Activated CD4-positive, alpha-beta T cell treated with anti-CD3 and anti-CD28 coated beads, Interleukin-10, Interleukin-2, amounts not matched to agents 100 ng/mL and 50 ng/mL, durations not matched to agents 16 hours and 8 hours (primary cell): ENCODE data around the gene ZNF793.

ENCODE experiments used
- DNase-seq: peaks from one replicate; pipeline ENCODE4 v3.0.0-alpha.2; 2020

Gene ZNF793

GRCh38 chr19:37506387-37507166 lies at the start of gene ZNF793:
TSS of gene ZNF793 (plus strand) at chr19:37506939. CDS start at chr19:37523440, 16,501 bp downstream.
- DNase-seq = peak; percentile 71

DNA sequence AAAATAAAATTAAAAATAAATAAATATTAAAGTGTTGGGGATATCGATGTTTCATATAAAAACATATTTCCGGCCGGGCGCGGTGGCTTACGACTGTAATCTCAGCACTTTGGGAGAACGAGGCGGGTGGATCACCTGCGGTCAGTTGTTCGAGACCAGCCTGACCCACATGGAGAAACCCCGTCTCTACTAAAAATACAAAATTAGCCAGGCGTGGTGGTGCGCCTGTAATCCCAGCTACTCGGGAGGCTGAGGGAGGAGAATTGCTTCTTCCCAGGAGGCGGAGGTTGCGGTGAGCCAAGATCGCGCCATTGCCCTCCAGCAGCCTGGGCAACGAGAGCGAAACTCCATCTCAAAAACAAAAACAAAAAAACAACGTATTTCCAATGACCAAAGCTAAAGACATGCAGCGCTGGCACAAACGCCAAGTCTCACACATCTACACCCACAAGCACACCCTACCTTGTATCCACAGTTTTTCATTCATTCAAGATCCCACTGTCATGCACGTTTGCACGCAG lies 40.4 kb upstream of the ZNF793 start:
- no peak for DNase-seq

DNA sequence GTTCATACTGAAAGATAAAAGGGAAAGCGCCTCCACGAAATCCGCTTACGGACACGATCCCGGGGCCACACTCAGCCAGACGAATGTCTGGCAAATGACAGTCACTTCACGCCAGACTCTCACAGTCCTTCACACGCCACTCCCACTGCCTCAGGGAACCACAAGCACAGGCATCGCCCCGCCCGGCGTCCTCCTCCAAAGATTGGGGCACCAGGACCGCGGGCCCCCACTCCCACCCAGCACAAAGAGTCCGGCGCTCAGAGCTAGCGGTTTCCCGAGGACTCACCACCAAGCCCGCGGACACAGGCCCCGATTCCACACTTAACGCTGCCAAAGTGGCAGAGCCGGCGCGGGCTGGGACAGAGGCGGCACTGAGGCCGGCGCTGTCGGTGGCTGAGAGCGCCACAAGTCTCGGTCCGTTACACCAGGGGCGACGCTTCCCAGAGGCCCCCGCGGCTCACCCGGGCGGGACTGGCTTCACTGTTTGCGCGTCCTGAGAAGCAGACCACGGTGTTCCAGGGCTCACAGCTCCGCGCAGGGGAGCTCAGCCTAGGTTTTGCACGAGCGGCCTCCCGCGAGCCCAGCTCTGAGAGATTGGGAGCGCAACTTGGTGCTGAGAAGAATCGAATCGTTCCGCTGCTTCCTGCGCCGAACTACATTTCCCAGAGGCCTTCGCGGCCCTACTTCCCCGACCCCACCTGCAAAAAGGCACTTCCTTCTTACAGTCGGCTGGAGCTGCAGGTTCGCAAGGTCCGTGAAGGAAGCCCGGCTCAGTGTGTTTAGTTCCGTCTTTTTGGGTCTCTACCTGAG lies 39.7 kb upstream of the ZNF793 start, which contains the start of gene ZNF569:
ZNF569 (minus strand) TSS at position 647 of the 810 bp plus-strand sequence. CDS start 22,523 bp downstream, outside the sequence.
- peak; percentile 92 for DNase-seq

DNA sequence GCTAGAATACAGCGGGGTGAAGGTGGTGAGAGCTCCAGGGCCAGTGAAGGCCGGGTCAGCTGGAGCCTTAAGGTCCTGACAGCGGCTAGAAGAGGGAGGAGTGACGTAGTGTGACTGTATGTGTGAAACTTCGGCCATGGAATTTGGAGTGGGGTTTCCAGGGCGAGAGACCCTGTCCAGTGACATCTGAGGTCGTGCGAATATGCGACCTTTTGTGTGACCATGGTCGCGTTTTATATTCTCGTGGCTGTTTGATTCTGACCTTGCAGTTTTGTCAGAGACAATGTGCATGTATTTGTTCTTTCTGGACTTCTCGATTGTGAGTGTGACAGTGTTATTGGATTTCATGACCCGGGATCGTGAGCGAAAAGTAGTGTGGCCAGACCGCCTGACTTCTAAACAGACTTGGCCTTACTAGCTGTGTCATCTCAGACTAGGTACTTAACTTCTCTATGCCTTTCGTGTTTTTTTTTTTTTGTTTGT lies 39.1 kb upstream of the ZNF793 start:
- DNase-seq = no peak

DNA sequence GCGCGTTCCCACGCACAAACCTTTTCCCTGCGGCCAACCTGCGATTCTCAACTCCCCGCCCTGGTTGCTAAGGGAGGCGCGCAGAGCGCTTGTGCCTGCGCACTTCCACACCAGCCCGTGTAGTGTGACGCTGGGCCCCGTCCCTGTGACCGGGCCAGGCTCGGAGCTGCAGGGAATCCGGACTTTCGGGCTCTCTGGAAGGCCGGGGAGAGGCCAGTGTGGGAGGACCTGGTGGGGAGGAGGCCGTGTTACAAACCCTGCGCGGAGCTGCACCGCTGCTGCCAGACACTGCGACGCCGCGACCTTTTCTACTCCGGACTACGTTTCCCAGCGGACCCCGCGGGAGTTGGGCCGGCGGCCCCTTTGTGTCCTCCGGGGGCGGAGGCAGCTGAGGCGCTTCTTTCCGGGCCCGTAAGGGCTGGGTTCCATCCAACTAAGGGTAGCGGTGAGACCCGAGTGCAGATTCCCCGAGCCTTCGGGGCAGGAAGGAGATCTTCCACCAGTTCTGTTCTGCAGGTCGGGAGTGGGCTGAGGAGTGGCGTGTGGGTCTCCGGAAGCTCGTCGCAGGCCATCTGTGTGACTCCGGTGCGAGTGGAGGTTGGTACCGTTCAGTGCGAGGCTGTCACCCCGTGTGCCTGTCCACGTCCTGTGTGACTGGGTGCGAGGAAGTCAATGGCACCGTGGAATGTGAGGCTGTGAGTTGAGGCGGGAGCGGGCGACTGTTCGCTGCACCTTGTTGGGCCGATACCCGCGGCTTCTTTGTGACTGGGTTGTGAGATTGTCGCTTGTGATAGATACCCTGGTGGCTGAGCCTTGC lies 37.6 kb upstream of the ZNF793 start, which contains the start of gene ZNF570:
ZNF570 (plus strand) TSS at position 396 of the 817 bp plus-strand sequence. CDS start 999 bp downstream, outside the sequence.
- DNase-seq = peak; percentile 89

- DNase-seq = no peak
Measured at GRCh38 chr19:37470216-37470615, 36.5 kb upstream of the ZNF793 start.

DNA sequence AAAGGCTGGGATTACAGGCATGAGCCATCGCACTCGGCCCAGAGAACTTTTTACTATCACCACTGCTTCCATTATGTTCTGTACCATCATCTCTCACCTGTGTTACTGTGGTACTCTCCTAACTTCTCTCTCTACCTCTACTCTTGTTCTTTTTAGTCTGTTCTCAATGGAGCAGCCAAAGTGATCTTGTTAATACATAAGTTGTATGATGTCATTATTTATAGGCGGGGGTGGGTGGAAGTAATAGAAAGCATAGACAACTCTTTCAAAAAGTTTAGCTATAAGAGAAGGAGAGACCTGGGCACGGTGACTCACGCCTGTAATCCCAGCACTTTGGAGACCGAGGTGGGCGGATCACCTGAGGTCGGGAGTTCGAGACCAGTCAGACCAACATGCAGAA lies 34.6 kb upstream of the ZNF793 start:
- no peak for DNase-seq

- no peak for DNase-seq
Measured at GRCh38 chr19:37484406-37485168, 22.2 kb upstream of the ZNF793 start.

DNA sequence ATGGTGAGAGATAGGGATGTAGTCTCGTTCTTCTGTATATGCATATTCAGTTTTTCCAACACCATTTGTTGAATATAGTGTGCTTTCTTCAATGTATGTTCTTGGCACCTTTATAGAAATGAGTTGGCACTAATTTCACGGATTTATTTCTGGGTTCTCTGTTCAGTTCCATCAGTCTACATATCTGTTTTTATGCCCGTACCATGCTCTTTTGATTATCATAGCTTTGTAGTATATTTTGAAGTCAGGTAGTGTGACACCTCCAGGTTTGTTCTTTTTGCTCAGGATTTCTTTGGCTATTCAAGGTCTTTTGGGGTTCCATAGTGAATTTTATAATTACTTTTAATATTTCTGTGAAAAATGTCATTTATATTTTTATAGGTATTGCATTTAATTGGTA lies 14.5 kb upstream of the ZNF793 start:
- DNase-seq = no peak

DNA sequence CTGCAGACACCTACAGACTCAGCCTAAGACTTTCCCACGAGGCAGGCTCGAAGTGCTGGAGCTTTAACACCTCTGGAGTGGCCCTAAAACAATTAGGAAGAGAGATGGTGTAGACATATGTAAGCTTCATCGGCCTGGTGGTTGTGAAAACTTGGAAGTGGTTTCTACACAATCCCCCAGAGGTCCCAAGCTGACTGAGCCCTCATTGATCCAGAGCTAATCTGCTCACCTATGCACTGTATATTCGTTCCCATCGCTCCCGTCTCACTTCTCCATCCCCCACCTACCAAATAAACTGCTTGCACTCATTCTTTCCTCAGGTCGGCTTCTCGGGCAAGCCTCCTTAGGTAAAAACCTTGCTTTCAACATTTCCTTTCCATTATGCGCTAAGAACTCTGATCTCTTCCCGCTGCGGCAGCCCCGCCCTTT lies 767 bp upstream of the ZNF793 start:
- DNase-seq = no peak

DNA sequence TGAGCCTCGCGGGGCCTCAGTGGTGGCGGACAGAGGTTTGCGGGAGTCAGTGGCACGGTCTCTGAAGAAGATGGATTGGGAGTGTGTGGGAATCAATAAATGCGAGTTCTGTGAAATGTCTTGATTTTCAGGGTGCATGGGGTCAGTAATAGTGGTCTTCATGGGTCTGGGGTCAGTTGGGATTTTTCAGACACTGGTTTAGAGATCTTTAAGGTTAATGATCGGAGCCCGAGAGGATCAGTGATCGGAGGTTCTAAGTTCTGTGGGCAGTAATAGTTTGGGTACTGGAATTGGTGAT lies 377 bp downstream of the ZNF793 start:
- no peak for DNase-seq

DNA sequence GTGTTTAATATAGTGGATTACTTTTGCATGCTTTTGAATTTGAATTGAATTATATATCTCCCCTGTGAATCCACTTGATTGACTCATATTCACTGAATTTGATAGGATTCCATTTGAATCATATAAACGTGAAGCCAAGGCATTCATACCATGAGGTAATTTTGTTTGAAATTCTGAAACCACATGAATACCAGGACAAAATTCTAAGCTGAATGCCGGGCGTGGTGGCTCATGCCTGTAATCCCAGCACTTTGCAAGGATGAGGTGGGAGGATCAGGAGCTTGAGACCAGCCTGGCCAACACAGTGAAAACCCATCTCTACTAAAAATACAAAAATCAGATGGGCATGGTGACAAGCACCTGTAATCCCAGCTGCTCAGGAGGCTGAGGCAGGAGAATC lies 4.4 kb downstream of the ZNF793 start:
- DNase-seq = no peak

DNA sequence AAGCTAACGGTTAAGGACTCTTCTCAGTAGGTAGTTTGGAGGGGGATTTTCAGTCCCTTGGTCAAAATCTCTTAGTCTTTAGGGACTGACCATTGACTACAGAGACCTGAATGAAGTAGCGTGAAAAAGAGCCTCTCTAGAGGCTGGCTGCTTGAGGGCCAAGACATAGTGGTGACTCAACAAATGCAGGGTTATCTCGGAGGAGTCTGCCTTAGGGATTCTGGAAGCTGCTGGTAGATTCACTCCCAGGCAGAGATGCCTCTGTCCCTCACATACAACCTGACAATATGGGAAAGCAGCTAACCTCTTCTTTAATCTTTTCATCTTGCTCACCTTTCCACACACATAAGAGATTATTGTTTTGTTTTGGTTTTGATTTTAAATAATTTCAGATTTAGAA lies 5.1 kb downstream of the ZNF793 start:
- DNase-seq = no peak

GRCh38 chr19:37513397-37513796 lies 6.7 kb downstream of the ZNF793 start:
- DNase-seq = peak; percentile 5

GRCh38 chr19:37519890-37520289 lies 13.2 kb downstream of the ZNF793 start:
- no peak for DNase-seq

GRCh38 chr19:37537391-37537947 lies 30.7 kb downstream of the ZNF793 start:
- DNase-seq = no peak

- DNase-seq = peak; percentile 75
Measured at GRCh38 chr19:37551129-37551993, 44.6 kb downstream of the ZNF793 start.

DNA sequence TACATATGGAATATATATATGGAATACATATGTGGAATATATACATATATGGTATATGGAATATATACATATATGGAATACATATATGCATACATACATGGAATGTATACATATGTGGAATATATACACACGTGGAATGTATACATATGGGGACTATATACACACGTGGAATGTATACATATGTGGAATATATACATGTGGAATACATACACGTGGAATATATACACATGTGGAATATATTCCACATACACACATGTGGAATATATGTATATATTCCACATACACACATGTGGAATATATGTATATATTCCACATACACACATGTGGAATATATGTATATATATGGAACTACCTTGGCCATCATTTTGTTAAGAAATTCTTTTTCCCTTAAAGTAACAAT lies 56.8 kb downstream of the ZNF793 start:
- no peak for DNase-seq

DNA sequence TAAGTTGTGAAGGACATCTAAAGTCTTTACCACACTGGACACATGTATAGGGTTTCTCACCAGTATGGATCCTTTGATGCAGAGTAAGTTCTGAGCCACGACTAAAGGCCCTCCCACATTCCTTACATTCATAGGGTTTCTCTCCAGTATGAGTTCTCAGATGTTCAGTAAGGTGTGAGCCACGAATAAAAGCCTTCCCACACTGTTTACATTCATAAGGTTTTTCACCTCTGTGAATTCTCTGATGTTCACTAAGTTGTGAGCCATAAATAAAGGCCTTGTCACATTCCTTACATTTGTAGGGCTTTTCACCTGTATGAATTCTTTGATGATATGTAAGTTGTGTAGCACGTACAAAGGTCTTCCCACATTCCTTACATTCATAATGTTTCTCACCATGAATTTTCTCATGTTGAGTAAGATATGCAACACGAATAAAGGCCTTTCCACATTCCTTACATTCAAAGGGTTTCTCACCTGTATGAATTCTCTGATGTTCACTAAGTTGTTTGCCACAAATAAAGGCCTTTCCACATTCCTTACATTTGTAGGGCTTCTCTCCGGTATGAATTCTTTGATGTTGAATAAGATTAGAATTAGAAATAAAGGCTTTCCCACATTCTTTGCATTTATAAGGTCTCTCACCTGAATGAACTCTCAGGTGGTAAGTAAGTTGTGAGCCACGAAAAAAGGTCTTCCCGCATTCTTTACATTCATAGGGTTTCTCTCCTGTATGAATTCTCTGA lies 58.1 kb downstream of the ZNF793 start:
- DNase-seq = no peak

GRCh38 chr19:37565370-37565669 lies 58.6 kb downstream of the ZNF793 start:
- no peak for DNase-seq
